ENCODE measurements around the gene FAM149A. TPM values are rescaled to one million over a fixed set of nuclear protein-coding genes. Genes with fewer than 3 reads are reported as not detected.

Gene FAM149A
- 13.9 and 17.7 TPM in 2 replicates for total RNA-seq

GRCh38 chr4:186104114-186104889 is at the start of gene FAM149A:
Gene FAM149A, plus strand, starts transcription at chr4:186104704.

GRCh38 chr4:186068581-186069348 is 35.7 kb upstream of the FAM149A start, which contains the start of gene TLR3:
Gene TLR3, plus strand, starts transcription at chr4:186069156. Its CDS starts 7,464 bp downstream, at chr4:186076620.

GRCh38 chr4:186191200-186192065 is 86.9 kb downstream of the FAM149A start, which contains the start of gene CYP4V2:
Gene CYP4V2, plus strand, starts transcription at chr4:186191567. Its CDS starts 257 bp downstream, at chr4:186191824.

Other genes starting within 250 kb of the FAM149A start
- 3.7 and 6.9 TPM in 2 replicates for gene TLR3, start 35.5 kb upstream of the FAM149A start, total RNA-seq
- gene CYP4V2, start 86.9 kb downstream of the FAM149A start, total RNA-seq, result 24.4 and 45.7 TPM in 2 replicates
- 0.19 and 0.26 TPM in 2 replicates for gene KLKB1, start 122.8 kb downstream of the FAM149A start, total RNA-seq
- not detected in 2 replicates for gene F11, start 161.5 kb downstream of the FAM149A start, total RNA-seq